Caco-2 (cell line): ENCODE data around the gene CYB5RL. TPM values are rescaled to one million over a fixed set of nuclear protein-coding genes. Genes with fewer than 3 reads are reported as not detected.
"Not testable (repeated sequence)": the region's sequence is repeated elsewhere in the genome, so short reads cannot be mapped to it uniquely, and the experiment has no call there.

Experiments
- BruUV-seq: library from RNA; stranded (reverse); fragments of 400-500 nt; replicated peaks from 2 replicates; lab custom pipeline; 2021; lab: Mats Ljungman, UMichigan
- CTCF ChIA-PET: fragments of 300-600 bp; sonication (Branson Sonifier 250); formaldehyde crosslinking; loops from one replicate; lab custom pipeline; 2022; ENCODE audit warnings: antibody characterized with exemption; lab: Charles Lee
- POLR2A ChIA-PET: fragments of 300-600 bp; sonication (Branson Sonifier 250); formaldehyde crosslinking; loops from one replicate; lab custom pipeline; 2022; ENCODE audit warnings: antibody characterized with exemption; lab: Charles Lee
- DNase-seq, 2 experiments: peaks; one replicate each; pipeline versions ENCODE4 v3.0.0 to v3.0.0-alpha.2; 2020 to 2022
- H3K27me3 ChIP-seq: replicated peaks from 2 replicates; pipeline ENCODE4 v1.6.0; 2011; ENCODE audit warnings: low read length; ENCODE audit not compliant: control insufficient read depth, insufficient read depth
- H3K36me3 ChIP-seq: 2 replicates; pipeline ENCODE4 v1.5.1; 2011; ENCODE audit warnings: low read length; ENCODE audit not compliant: control insufficient read depth, insufficient read depth
- H3K4me1 ChIP-seq: fragments of 250-450 bp; sonication (Bioruptor Pico); 2 replicates; pipeline ENCODE4 v1.5.1; 2020; ENCODE audit warnings: mild to moderate bottlenecking
- H3K4me3 ChIP-seq: 2 replicates; pipeline ENCODE4 v1.5.1; 2011; ENCODE audit warnings: low read depth, mild to moderate bottlenecking, control low read depth, low read length
- H3K9me3 ChIP-seq: fragments of 250-450 bp; sonication (Bioruptor Pico); 2 replicates; pipeline ENCODE4 v1.5.1; 2020; ENCODE audit warnings: mild to moderate bottlenecking, moderate library complexity
- H3K27ac Mint-ChIP-seq: one replicate; pipeline ENCODE4 v1.8.0; 2022; ENCODE audit warnings: mixed read lengths; ENCODE audit not compliant: unreplicated experiment
- H3K27me3 Mint-ChIP-seq: one replicate; pipeline ENCODE4 v1.8.0; 2022; ENCODE audit warnings: mixed read lengths; ENCODE audit not compliant: insufficient read depth, unreplicated experiment
- H3K36me3 Mint-ChIP-seq: one replicate; pipeline ENCODE4 v1.8.0; 2022; ENCODE audit warnings: mild to moderate bottlenecking, mixed read lengths; ENCODE audit not compliant: insufficient read depth, unreplicated experiment
- H3K4me1 Mint-ChIP-seq: one replicate; pipeline ENCODE4 v1.8.0; 2022; ENCODE audit warnings: low read depth, mixed read lengths; ENCODE audit not compliant: unreplicated experiment
- H3K4me3 Mint-ChIP-seq: one replicate; pipeline ENCODE4 v1.8.0; 2022; ENCODE audit warnings: mild to moderate bottlenecking, moderate library complexity, mixed read lengths; ENCODE audit not compliant: unreplicated experiment
- H3K9me3 Mint-ChIP-seq: one replicate; pipeline ENCODE4 v1.8.0; 2022; ENCODE audit warnings: mixed read lengths; ENCODE audit not compliant: unreplicated experiment
- intact Hi-C: fragments of 100-400 bp; cut with micrococcal nuclease; formaldehyde crosslinking; loops from one replicate; pipeline ENCODE4 v1.10.0; 2022; ENCODE audit not compliant: unreplicated experiment
- total RNA-seq: library from RNA; stranded (reverse); gene quantifications from 2 replicates; pipeline ENCODE4 v1.2.3, GENCODE V29; 2022
- TF ChIP-seq, protein P1 (sequence below), 2 experiments: fragments of 200-600 bp in 1 of 2; IDR thresholded peaks; 1 replicate in 1 of 2; 2 replicates in 1 of 2; pipeline versions ENCODE4 v1.5.1 to v1.8.0; 2011 to 2022; ENCODE audit warnings: antibody characterized with exemption in 1 of 2, control low read depth in 1 of 2, inconsistent platforms in 1 of 2, low read depth in 1 of 2, low read length in 1 of 2, mild to moderate bottlenecking in 1 of 2, moderate library complexity in 1 of 2; ENCODE audit not compliant: insufficient read depth in 1 of 2, severe bottlenecking in 1 of 2, unreplicated experiment in 1 of 2

CYB5RL gene
- total RNA-seq, 1 experiment from 2014 or later: 10.0 TPM

DNA sequence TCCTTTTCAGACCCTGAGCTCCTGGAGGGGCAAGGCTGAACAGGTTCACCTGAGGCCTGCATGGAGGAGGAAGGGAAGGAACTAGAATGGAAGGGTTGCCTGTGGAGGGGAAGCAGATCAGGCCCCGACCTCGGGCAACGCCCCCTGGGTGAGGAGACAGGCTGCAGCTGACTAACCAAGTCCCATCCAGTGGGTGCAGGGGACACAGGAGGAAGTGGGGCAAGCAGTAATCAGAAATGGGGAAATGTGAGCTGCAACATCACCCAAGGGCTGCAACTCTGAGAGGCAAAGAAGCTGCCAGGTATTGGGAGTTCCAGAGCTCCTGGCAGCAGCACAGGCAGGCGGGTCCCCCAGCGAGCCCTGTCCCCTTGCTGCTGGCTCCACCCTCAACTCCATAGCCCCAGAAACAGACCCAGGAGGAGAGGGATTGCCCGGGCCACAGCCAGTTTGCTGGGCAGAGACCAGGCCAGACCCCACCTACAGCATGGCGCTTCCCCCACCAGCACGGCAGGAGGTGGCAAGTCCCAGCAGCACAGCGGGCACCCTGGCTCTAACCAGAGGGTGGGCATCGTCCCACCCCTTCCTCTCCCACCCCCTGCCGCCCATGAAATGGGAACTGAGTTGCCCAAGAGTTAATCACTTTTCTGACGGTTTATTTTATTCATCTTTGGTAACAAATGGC is 38.7 kb upstream of the CYB5RL start:
- TF ChIP-seq, protein P1, sequence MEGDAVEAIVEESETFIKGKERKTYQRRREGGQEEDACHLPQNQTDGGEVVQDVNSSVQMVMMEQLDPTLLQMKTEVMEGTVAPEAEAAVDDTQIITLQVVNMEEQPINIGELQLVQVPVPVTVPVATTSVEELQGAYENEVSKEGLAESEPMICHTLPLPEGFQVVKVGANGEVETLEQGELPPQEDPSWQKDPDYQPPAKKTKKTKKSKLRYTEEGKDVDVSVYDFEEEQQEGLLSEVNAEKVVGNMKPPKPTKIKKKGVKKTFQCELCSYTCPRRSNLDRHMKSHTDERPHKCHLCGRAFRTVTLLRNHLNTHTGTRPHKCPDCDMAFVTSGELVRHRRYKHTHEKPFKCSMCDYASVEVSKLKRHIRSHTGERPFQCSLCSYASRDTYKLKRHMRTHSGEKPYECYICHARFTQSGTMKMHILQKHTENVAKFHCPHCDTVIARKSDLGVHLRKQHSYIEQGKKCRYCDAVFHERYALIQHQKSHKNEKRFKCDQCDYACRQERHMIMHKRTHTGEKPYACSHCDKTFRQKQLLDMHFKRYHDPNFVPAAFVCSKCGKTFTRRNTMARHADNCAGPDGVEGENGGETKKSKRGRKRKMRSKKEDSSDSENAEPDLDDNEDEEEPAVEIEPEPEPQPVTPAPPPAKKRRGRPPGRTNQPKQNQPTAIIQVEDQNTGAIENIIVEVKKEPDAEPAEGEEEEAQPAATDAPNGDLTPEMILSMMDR (IDR thresholded peaks at IDR 0.05; ENCODE audit: insufficient read depth in 1 of 2, low read depth in 1 of 2, low read length in 1 of 2, severe bottlenecking in 1 of 2, unreplicated experiment in 1 of 2): no peak
- Histone ChIP-seq H3K4me1 (no peaks in the 10 kb centered on the region), H3K36me3 (no peaks in the 10 kb centered on the region; the same call in 1 of the 2 replicates), H3K9me3 (no peaks in the 10 kb centered on the region), H3K4me3 (no peak overlapping the region), H3K27me3 (no peaks in the 10 kb centered on the region)
- Mint-ChIP-seq H3K27me3 (no peaks in the 10 kb centered on the region), H3K9me3 (no peaks in the 10 kb centered on the region), H3K4me3 (no peak overlapping the region), H3K36me3 (peaks cover 39% of the 10 kb centered on the region), H3K4me1 (no peaks in the 10 kb centered on the region), H3K27ac (no peak overlapping the region)
- intact Hi-C loops: no loop called here
- POLR2A ChIA-PET: no interaction called here
- BruUV-seq: no TSS peak
- CTCF ChIA-PET: interaction anchor here (0.5 kb wide), 1 partner anchor 18 kb away, joined by 3 read pairs; no protein-coding TSS in a partner anchor
- no peak for DNase-seq

DNA sequence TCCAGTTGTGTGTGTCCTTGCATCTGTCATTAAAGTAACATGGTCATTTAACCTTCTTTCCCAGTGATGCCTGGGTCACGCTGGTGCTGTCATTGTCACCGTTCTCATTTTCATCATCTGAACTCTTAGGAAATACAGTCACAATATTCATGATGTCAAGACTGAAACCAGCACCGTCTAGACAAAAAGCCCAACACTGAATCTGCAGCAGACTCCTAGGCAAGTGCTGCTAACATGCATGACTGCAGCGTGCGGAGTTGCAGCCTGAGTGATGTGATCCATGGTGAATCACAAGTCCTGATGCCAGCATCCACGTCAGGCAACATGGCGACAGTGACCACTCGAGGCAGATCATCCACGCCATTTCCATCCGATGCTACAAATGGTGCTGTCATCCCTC is 37.8 kb upstream of the CYB5RL start:
- no TSS peak for BruUV-seq
- Mint-ChIP-seq H3K4me1 (no peaks in the 10 kb centered on the region), H3K9me3 (no peaks in the 10 kb centered on the region), H3K36me3 (peaks cover 32% of the 10 kb centered on the region), H3K4me3 (no peak overlapping the region), H3K27ac (no peak overlapping the region), H3K27me3 (no peaks in the 10 kb centered on the region)
- intact Hi-C loops: no loop called here
- Histone ChIP-seq H3K4me3 (no peak overlapping the region), H3K9me3 (no peaks in the 10 kb centered on the region), H3K36me3 (no peaks in the 10 kb centered on the region; the same call in 1 of the 2 replicates), H3K27me3 (no peaks in the 10 kb centered on the region), H3K4me1 (no peaks in the 10 kb centered on the region)
- DNase-seq: no peak
- POLR2A ChIA-PET: no interaction called here
- TF ChIP-seq, protein P1 (IDR thresholded peaks at IDR 0.05; ENCODE audit: insufficient read depth in 1 of 2, low read depth in 1 of 2, low read length in 1 of 2, severe bottlenecking in 1 of 2, unreplicated experiment in 1 of 2): no peak
- CTCF ChIA-PET: no interaction called here

DNA sequence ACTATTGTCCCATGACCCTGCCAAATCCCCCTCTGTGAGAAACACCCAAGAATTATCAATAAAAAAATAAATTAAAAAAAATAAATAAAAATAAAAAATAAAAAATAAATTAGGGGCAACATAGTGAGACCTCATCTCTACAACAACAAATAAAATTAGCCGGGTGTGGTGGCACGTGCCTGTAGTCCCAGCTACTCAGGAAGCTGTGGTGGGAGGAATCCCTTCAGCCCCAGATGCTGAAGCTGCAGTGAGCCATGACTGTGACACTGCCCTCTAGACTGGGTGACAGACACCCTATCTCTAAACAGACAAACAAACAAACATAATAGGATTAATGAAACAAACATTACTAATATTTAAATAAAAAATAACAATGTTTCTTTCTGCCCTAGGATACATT is 34.5 kb upstream of the CYB5RL start:
- peaks cover 26% of the 10 kb centered on the region for H3K36me3 Mint-ChIP-seq
- no peak overlapping the region for H3K27ac Mint-ChIP-seq
- POLR2A ChIA-PET: no interaction called here

DNA sequence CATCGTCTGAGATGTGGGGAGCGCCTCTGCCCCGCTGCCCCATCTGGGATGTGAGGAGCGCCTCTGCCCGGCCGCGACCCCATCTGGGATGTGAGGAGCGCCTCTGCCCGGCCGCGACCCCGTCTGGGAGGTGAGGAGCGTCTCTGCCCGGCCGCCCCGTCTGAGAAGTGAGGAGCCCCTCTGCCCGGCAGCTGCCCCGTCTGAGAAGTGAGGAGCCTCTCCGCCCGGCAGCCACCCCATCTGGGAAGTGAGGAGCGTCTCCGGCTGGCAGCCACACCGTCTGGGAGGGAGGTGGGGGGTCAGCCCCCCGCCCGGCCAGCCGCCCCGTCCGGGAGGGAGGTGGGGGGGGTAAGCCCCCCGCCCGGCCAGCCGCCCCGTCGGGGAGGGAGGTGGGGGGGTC is 33.4 kb upstream of the CYB5RL start:
- H3K36me3 Mint-ChIP-seq: peaks cover 26% of the 10 kb centered on the region
- H3K36me3 ChIP-seq, POLR2A ChIA-PET, H3K4me3 ChIP-seq, H3K27me3 Mint-ChIP-seq, DNase-seq, H3K4me1 Mint-ChIP-seq, intact Hi-C loops, BruUV-seq, H3K9me3 ChIP-seq, H3K4me3 Mint-ChIP-seq, H3K27me3 ChIP-seq, H3K27ac Mint-ChIP-seq, H3K9me3 Mint-ChIP-seq, CTCF ChIA-PET: not testable (repeated sequence)
- H3K4me1 ChIP-seq: peaks cover 13% of the 10 kb centered on the region

More for the DNA sequence above, 34.5 kb upstream of the CYB5RL start:
- Mint-ChIP-seq H3K9me3 (no peaks in the 10 kb centered on the region), H3K27me3 (no peaks in the 10 kb centered on the region), H3K4me1 (peaks cover 8% of the 10 kb centered on the region), H3K4me3 (no peak overlapping the region)
- H3K4me1 ChIP-seq: peaks cover 9% of the 10 kb centered on the region
- no peak overlapping the region for H3K4me3 ChIP-seq
- H3K36me3 ChIP-seq: no peaks in the 10 kb centered on the region
- CTCF ChIA-PET: no interaction called here
- intact Hi-C loops: no loop called here
- DNase-seq: no peak
- H3K9me3 ChIP-seq: no peaks in the 10 kb centered on the region
- BruUV-seq: no TSS peak
- H3K27me3 ChIP-seq: no peaks in the 10 kb centered on the region
- TF ChIP-seq, protein P1 (IDR thresholded peaks at IDR 0.05; ENCODE audit: insufficient read depth in 1 of 2, low read depth in 1 of 2, low read length in 1 of 2, severe bottlenecking in 1 of 2, unreplicated experiment in 1 of 2): no peak
